Measurements from ENCODE around the gene DMWD. TPM values are rescaled to one million over a fixed set of nuclear protein-coding genes. Genes with fewer than 3 reads are reported as not detected.

DMWD gene
- total RNA-seq, 4 donors from 2014 or later, result 26.8 to 72.9 (median 54.8) TPM

DNA sequence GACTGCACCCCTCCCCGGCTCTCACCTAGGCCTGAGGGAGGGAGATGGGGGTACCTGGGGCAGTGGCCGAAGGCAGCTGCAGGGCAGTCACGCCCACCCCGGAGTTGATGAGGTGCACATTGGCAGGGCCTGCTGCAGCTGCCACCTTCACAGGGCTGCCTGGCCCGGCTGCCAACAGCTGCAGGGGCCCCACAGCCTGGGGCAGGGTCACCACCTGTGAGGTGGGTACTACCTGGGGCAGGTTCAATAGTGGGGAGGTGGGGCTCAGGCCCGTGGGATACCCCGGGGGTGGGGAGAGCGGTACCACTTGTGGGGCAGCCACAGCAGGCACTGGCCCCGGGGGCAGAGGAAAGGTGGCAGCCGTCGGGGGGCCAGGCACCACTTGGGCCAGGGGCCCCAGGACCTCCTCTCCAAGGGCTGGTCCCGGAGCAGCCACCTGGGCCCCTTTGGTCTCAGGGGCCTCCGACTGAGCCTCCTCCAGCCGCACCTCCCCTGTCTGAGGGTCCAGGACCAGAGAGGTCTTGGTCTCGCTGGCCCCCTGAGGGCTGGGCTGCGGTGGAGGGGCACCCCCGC is 26.3 kb downstream of the DMWD start:
- in situ Hi-C loops (cut with MboI; ENCODE audit: low pct_ligation_motif_present in 1 of 4, low pct_unique_long_range_greater_than_20kb in 1 of 4, low sequenced_read_pairs in 3 of 4), result no loop called here
- Histone ChIP-seq H3K27ac (peak overlapping the region; percentile 86 to 98 (median 94)), H3K36me3 (no peaks in the 10 kb centered on the region), H3K4me3 (peak overlapping the region; percentile 64 to 86 (median 80)), H3K9me3 (no peaks in the 10 kb centered on the region), H3K27me3 (no peaks in the 10 kb centered on the region), H3K4me1 (peaks cover 19 to 50% (median 37%) of the 10 kb centered on the region in 4 donors)
- DNase-seq, result no peak
- TF ChIP-seq EP300 (IDR thresholded peaks at IDR 0.05; ENCODE audit: low read depth), result no peak
- TF ChIP-seq POLR2A (IDR thresholded peaks at IDR 0.05), result no peak
- TF ChIP-seq CTCF (IDR thresholded peaks at IDR 0.05), result no peak
- TF ChIP-seq POLR2AphosphoS5 (IDR thresholded peaks at IDR 0.05), result no peak
- 66% methylated on average over 6 of the region's 17 CpGs; no CpG with 5 or more reads in 1 of the 2 donors for WGBS, 2 donors (ENCODE audit: low coverage in 1 of 2)
- intact Hi-C loops (cut with DNase I; ENCODE audit: low total_unique reads), result loop anchor here (10.0 kb wide), 1 partner anchor 52 kb away; no protein-coding TSS in a partner anchor

DNA sequence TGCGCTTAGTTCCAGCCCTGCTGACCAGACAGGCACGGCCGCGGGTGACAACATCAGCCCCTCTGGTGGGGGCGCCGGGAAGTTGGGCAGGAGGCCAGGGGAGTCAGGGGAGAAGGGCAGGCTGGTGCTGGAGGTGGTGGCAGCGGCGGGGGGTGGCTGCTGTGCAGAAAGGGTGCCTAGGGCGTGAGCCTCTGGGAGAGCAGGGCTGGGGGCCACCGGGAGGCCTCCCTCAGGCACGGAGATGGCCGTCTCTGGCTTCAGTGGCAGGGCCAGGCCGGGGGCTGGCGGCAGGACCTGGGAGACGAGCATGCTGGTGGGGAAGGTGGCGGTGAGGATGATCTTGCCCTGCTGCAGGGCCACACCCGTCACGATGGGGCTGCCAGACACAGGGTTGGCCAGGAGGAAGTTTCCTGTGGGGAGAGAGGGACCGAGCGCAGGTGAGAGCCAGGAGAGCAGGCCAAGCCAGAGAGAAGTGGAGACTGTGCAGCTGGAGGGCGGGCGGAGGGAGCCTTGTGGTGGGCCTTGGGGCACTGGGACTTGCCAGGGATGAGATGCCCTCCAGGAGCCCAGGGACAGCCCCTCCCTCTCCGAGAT is 26.8 kb downstream of the DMWD start:
- no peak overlapping the region for H3K4me3 ChIP-seq
- no peak for DNase-seq
- no peaks in the 10 kb centered on the region for H3K9me3 ChIP-seq
- no peaks in the 10 kb centered on the region for H3K36me3 ChIP-seq
- in situ Hi-C loops (cut with MboI; ENCODE audit: low pct_ligation_motif_present in 1 of 4, low pct_unique_long_range_greater_than_20kb in 1 of 4, low sequenced_read_pairs in 3 of 4) (no loop called here), intact Hi-C loops (cut with DNase I; ENCODE audit: low total_unique reads) (loop anchor here (10.0 kb wide), 1 partner anchor 51 kb away; no protein-coding TSS in a partner anchor)
- peak overlapping the region; percentile 86 to 98 (median 94) for H3K27ac ChIP-seq
- peaks cover 19 to 44% (median 31%) of the 10 kb centered on the region in 4 donors for H3K4me1 ChIP-seq
- no peak for TF ChIP-seq EP300 (IDR thresholded peaks at IDR 0.05; ENCODE audit: low read depth)
- WGBS, 2 donors (ENCODE audit: low coverage in 1 of 2), result 77 to 93% methylated on average over 3 to 22 of the region's 23 CpGs
- no peaks in the 10 kb centered on the region for H3K27me3 ChIP-seq

DNA sequence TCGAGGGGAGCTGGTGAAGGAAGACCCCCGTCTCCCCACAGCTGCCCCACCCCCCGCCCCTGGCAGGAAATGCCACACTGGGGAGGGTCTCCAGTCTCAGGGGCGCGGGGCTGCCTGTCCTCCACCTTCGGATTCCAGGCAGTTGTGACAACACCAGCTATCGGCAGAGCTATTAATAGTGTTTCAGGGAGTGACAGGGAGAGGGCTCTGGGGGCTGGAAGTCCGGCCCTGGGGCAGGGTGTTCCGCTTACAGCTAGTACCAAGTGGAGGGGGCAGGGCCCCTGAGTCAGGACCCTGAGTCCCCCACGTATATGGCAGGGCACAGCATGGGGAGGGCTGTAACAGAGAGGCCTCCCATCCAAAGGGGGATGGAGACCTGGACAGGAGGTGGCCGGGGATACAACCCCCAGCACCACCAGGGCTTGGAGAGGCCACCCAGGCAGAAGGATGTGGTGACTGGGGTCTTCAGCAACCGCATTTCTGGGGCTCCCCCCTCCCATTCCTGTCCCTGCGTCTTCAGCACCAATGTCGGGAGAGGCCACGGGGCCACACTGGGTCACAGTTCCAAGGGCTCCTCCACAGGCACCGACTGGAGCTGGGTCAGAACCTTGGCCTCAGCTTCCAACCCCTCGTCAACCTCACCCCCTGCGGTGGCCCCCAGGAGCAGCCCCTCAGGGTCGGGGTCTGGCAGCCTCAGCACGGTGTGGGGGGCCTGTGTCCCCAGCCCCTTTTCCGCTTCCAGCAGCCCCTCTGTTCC is 27.5 kb downstream of the DMWD start:
- WGBS, 2 donors (ENCODE audit: low coverage in 1 of 2), result 64 to 80% methylated on average over 1 to 21 of the region's 21 CpGs
- H3K27ac ChIP-seq, result peak overlapping the region; percentile 86 to 98 (median 94)
- DNase-seq, result no peak
- no peak overlapping the region for H3K4me3 ChIP-seq
- intact Hi-C loops (cut with DNase I; ENCODE audit: low total_unique reads), result loop anchor here (10.0 kb wide), 1 partner anchor 50 kb away; no protein-coding TSS in a partner anchor
- no peaks in the 10 kb centered on the region for H3K36me3 ChIP-seq
- H3K9me3 ChIP-seq, result no peaks in the 10 kb centered on the region
- H3K4me1 ChIP-seq, result peaks cover 18 to 42% (median 30%) of the 10 kb centered on the region in 4 donors
- in situ Hi-C loops (cut with MboI; ENCODE audit: low pct_ligation_motif_present in 1 of 4, low pct_unique_long_range_greater_than_20kb in 1 of 4, low sequenced_read_pairs in 3 of 4), result no loop called here
- no peaks in the 10 kb centered on the region for H3K27me3 ChIP-seq
- TF ChIP-seq POLR2AphosphoS5 (IDR thresholded peaks at IDR 0.05) (no peak), EP300 (IDR thresholded peaks at IDR 0.05; ENCODE audit: low read depth) (no peak), CTCF (IDR thresholded peaks at IDR 0.05) (no peak), POLR2A (IDR thresholded peaks at IDR 0.05) (no peak)

DNA sequence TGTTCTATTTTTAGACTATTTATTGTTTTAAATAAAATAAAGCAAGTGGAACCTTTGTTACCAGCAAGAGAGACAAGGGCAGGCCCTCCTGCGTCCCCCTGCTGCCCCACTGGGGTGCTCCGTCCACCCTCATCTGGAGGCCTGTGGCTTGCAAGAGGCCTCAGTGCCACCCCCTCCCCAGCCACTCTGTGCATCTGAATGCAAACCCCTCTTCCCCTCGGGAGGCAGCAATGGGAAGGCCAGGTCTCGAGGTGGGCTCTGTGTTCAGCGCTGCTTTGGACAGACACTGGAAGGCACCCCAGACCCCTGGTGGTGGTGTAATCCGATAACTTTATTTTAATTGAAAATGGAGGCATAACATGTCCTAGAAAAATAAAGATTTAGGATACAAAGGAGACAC is 28.2 kb downstream of the DMWD start:
- no peaks in the 10 kb centered on the region for H3K36me3 ChIP-seq
- TF ChIP-seq CTCF (IDR thresholded peaks at IDR 0.05) (no peak), POLR2AphosphoS5 (IDR thresholded peaks at IDR 0.05) (no peak), EP300 (IDR thresholded peaks at IDR 0.05; ENCODE audit: low read depth) (no peak), POLR2A (IDR thresholded peaks at IDR 0.05) (no peak)
- no peaks in the 10 kb centered on the region for H3K9me3 ChIP-seq
- no peak for DNase-seq
- peak overlapping the region; percentile 86 to 98 (median 94) for H3K27ac ChIP-seq
- in situ Hi-C loops (cut with MboI; ENCODE audit: low pct_ligation_motif_present in 1 of 4, low pct_unique_long_range_greater_than_20kb in 1 of 4, low sequenced_read_pairs in 3 of 4) (no loop called here), intact Hi-C loops (cut with DNase I; ENCODE audit: low total_unique reads) (loop anchor here (10.0 kb wide), 1 partner anchor 50 kb away; no protein-coding TSS in a partner anchor)
- H3K27me3 ChIP-seq, result no peaks in the 10 kb centered on the region
- 66% methylated on average over 5 of the region's 6 CpGs; no CpG with 5 or more reads in 1 of the 2 donors for WGBS, 2 donors (ENCODE audit: low coverage in 1 of 2)
- H3K4me3 ChIP-seq, result no peak overlapping the region
- peaks cover 15 to 42% (median 28%) of the 10 kb centered on the region in 4 donors for H3K4me1 ChIP-seq

Measured in transverse colon (tissue), 4 donors.